ENCODE measurements around the gene FABP7.
A peak's percentile ranks its signal among the peaks of the same experiment; 100 is the strongest.

The FABP7 gene

DNA sequence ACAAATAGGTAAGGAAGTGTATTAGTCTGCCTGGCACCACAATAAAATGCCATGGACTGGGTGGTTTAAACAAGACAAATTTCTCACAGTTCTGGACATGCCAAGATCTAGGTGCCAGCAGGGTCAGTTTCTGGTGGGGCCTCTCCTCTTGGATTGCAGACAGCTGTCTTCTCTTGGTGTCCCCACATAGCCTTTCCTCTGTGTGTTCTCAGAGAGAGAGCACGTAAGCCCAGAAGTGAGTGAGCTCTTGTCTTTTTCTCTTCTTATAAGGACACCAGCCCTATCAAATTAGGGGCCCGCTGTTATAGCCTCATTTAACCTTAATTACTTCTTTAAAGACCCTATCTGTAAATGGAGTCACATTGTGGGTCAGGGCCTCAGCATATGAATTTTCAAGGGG is 37.8 kb downstream of the FABP7 start:
- Histone ChIP-seq H3K4me3 (ENCODE audit: low read length) (no peak overlapping the region), H3K4me1 (ENCODE audit: control insufficient read depth, insufficient read depth, low read length) (no peaks in the 10 kb centered on the region), H3K9ac (ENCODE audit: low read length) (no peak overlapping the region), H3K9me3 (ENCODE audit: control insufficient read depth, low read length) (no peaks in the 10 kb centered on the region), H3K27me3 (replicated peaks; ENCODE audit: control insufficient read depth, insufficient read depth, low read length) (no peaks in the 10 kb centered on the region), H3K36me3 (ENCODE audit: control insufficient read depth, insufficient read depth, low read length, severe bottlenecking) (no peaks in the 10 kb centered on the region)
- DNase-seq (ENCODE audit: low read depth) = no peak

GRCh38 chr6:122817766-122818165 is 38.2 kb downstream of the FABP7 start:
- no peak for DNase-seq (ENCODE audit: low read depth)
- H3K9ac ChIP-seq (ENCODE audit: low read length) = no peak overlapping the region
- H3K4me3 ChIP-seq (ENCODE audit: low read length) = no peak overlapping the region
- no peaks in the 10 kb centered on the region for H3K9me3 ChIP-seq (ENCODE audit: control insufficient read depth, low read length)
- no peaks in the 10 kb centered on the region for H3K27me3 ChIP-seq (replicated peaks; ENCODE audit: control insufficient read depth, insufficient read depth, low read length)
- H3K4me1 ChIP-seq (ENCODE audit: control insufficient read depth, insufficient read depth, low read length) = no peaks in the 10 kb centered on the region
- no peaks in the 10 kb centered on the region for H3K36me3 ChIP-seq (ENCODE audit: control insufficient read depth, insufficient read depth, low read length, severe bottlenecking)

GRCh38 chr6:122818866-122819265 is 39.4 kb downstream of the FABP7 start:
- Histone ChIP-seq H3K36me3 (ENCODE audit: control insufficient read depth, insufficient read depth, low read length, severe bottlenecking) (no peaks in the 10 kb centered on the region), H3K9ac (ENCODE audit: low read length) (no peak overlapping the region), H3K4me3 (ENCODE audit: low read length) (no peak overlapping the region), H3K27me3 (replicated peaks; ENCODE audit: control insufficient read depth, insufficient read depth, low read length) (no peaks in the 10 kb centered on the region), H3K4me1 (ENCODE audit: control insufficient read depth, insufficient read depth, low read length) (no peaks in the 10 kb centered on the region), H3K9me3 (ENCODE audit: control insufficient read depth, low read length) (no peaks in the 10 kb centered on the region)
- no peak for DNase-seq (ENCODE audit: low read depth)

DNA sequence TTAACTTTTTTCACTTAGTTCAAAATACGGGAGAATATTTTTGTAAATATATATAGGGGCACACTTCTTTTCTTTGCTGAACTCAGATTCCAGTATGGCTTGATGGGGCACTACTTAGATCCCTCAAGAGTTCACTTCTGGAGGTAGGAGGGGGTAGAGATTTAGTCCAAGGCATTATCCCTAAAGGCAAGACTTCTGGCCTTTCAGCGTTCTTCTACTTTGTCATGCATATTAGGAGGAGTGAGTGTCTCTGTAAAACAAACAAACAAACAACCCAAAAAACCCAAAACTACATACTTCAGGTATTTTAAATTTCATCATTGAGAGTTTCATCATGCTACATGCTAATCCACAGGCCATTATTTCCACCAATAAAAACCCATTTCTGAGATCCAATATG is 41.6 kb downstream of the FABP7 start:
- no peaks in the 10 kb centered on the region for H3K9me3 ChIP-seq (ENCODE audit: control insufficient read depth, low read length)
- H3K9ac ChIP-seq (ENCODE audit: low read length) = no peak overlapping the region
- H3K27me3 ChIP-seq (replicated peaks; ENCODE audit: control insufficient read depth, insufficient read depth, low read length) = no peaks in the 10 kb centered on the region
- no peak overlapping the region for H3K4me3 ChIP-seq (ENCODE audit: low read length)
- H3K36me3 ChIP-seq (ENCODE audit: control insufficient read depth, insufficient read depth, low read length, severe bottlenecking) = no peaks in the 10 kb centered on the region
- DNase-seq (ENCODE audit: low read depth) = no peak
- H3K4me1 ChIP-seq (ENCODE audit: control insufficient read depth, insufficient read depth, low read length) = no peaks in the 10 kb centered on the region

- Histone ChIP-seq H3K4me3 (ENCODE audit: low read length) (no peak overlapping the region), H3K4me1 (ENCODE audit: control insufficient read depth, insufficient read depth, low read length) (no peaks in the 10 kb centered on the region), H3K9ac (ENCODE audit: low read length) (no peak overlapping the region), H3K36me3 (ENCODE audit: control insufficient read depth, insufficient read depth, low read length, severe bottlenecking) (no peaks in the 10 kb centered on the region), H3K9me3 (ENCODE audit: control insufficient read depth, low read length) (no peaks in the 10 kb centered on the region), H3K27me3 (replicated peaks; ENCODE audit: control insufficient read depth, insufficient read depth, low read length) (no peaks in the 10 kb centered on the region)
- no peak for DNase-seq (ENCODE audit: low read depth)
These were observed 45.6 kb downstream of the FABP7 start for GRCh38 chr6:122825163-122825562.

DNA sequence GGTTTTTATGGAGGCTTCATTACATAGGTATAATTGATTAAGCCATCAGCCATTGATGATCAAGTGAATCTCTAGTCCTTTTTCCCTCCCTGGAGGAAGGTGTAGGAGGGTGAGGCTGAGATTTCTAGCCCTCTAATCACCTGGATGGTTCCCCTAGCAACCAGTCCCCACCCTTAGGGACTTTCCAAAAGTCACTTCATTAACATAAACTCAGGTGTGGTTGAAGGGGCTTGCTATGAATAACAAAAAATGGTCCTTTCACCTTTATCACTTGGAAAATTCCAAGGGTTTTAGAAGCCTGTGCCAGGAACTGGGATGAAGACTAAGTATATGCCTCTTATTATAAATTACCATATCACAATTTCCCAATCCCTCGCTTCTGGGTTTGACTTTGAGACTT is 49.9 kb downstream of the FABP7 start:
- H3K4me3 ChIP-seq (ENCODE audit: low read length) = no peak overlapping the region
- H3K9me3 ChIP-seq (ENCODE audit: control insufficient read depth, low read length) = no peaks in the 10 kb centered on the region
- H3K4me1 ChIP-seq (ENCODE audit: control insufficient read depth, insufficient read depth, low read length) = no peaks in the 10 kb centered on the region
- no peaks in the 10 kb centered on the region for H3K36me3 ChIP-seq (ENCODE audit: control insufficient read depth, insufficient read depth, low read length, severe bottlenecking)
- H3K27me3 ChIP-seq (replicated peaks; ENCODE audit: control insufficient read depth, insufficient read depth, low read length) = no peaks in the 10 kb centered on the region
- DNase-seq (ENCODE audit: low read depth) = no peak
- H3K9ac ChIP-seq (ENCODE audit: low read length) = no peak overlapping the region

- no peak for DNase-seq (ENCODE audit: low read depth)
- Histone ChIP-seq H3K9ac (ENCODE audit: low read length) (no peak overlapping the region), H3K4me3 (ENCODE audit: low read length) (no peak overlapping the region), H3K4me1 (ENCODE audit: control insufficient read depth, insufficient read depth, low read length) (no peaks in the 10 kb centered on the region), H3K27me3 (replicated peaks; ENCODE audit: control insufficient read depth, insufficient read depth, low read length) (no peaks in the 10 kb centered on the region), H3K9me3 (ENCODE audit: control insufficient read depth, low read length) (no peaks in the 10 kb centered on the region), H3K36me3 (ENCODE audit: control insufficient read depth, insufficient read depth, low read length, severe bottlenecking) (no peaks in the 10 kb centered on the region)
These were observed 52.0 kb downstream of the FABP7 start for GRCh38 chr6:122831511-122831910.

- H3K9me3 ChIP-seq (ENCODE audit: control insufficient read depth, low read length) = no peaks in the 10 kb centered on the region
- no peaks in the 10 kb centered on the region for H3K4me1 ChIP-seq (ENCODE audit: control insufficient read depth, insufficient read depth, low read length)
- no peak overlapping the region for H3K9ac ChIP-seq (ENCODE audit: low read length)
- no peaks in the 10 kb centered on the region for H3K27me3 ChIP-seq (replicated peaks; ENCODE audit: control insufficient read depth, insufficient read depth, low read length)
- no peak for DNase-seq (ENCODE audit: low read depth)
- no peaks in the 10 kb centered on the region for H3K36me3 ChIP-seq (ENCODE audit: control insufficient read depth, insufficient read depth, low read length, severe bottlenecking)
- no peak overlapping the region for H3K4me3 ChIP-seq (ENCODE audit: low read length)
These were observed 52.9 kb downstream of the FABP7 start for GRCh38 chr6:122832459-122832858.

DNA sequence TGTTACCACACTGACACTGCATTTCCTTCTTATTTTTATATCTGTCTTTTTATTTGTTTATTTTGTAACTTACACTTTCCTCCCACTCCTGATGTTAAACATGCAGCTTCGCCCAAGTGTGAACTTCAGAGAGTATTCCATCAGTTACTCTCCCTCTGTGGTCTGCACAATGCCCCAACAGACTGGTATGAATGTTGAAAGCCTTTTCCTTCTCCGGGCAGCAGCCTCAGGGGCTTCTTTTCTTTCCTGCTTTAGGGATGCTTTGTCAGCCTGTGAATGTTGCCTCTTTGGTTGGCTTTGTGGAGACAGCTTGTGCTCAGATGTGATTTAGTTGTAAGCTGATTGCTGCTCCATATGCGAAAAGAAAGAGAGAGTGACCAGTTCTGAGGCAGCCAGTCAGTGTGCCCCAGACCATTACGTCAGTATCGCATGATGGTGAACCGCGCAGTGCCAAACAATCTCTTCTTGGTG is 53.5 kb downstream of the FABP7 start:
- H3K4me3 ChIP-seq (ENCODE audit: low read length) = no peak overlapping the region
- H3K9me3 ChIP-seq (ENCODE audit: control insufficient read depth, low read length) = no peaks in the 10 kb centered on the region
- no peak overlapping the region for H3K9ac ChIP-seq (ENCODE audit: low read length)
- peak; percentile 37 for DNase-seq (ENCODE audit: low read depth)
- H3K4me1 ChIP-seq (ENCODE audit: control insufficient read depth, insufficient read depth, low read length) = no peaks in the 10 kb centered on the region
- H3K36me3 ChIP-seq (ENCODE audit: control insufficient read depth, insufficient read depth, low read length, severe bottlenecking) = no peaks in the 10 kb centered on the region
- no peaks in the 10 kb centered on the region for H3K27me3 ChIP-seq (replicated peaks; ENCODE audit: control insufficient read depth, insufficient read depth, low read length)
